BJ (cell line): ENCODE measurements around the gene PIH1D1. TPM values are rescaled to one million over a fixed set of nuclear protein-coding genes. Genes with fewer than 3 reads are reported as not detected.
"Not testable (repeated sequence)": the region's sequence is repeated elsewhere in the genome, so short reads cannot be mapped to it uniquely, and the experiment has no call there.

ENCODE experiments used
- CTCF ChIA-PET: fragments of 350-600 bp; formaldehyde crosslinking; extraction: SDS; loops from one replicate; lab custom pipeline; 2021; ENCODE audit warnings: antibody characterized with exemption, inconsistent platforms; lab: Yijun Ruan, JAX
- POLR2A ChIA-PET: fragments of 300-600 bp; sonication (Branson Sonifier 250); formaldehyde crosslinking; extraction: SDS; loops from one replicate; lab custom pipeline; 2021; ENCODE audit warnings: antibody characterized with exemption; lab: Charles Lee
- DNase-seq: peaks from one replicate; pipeline ENCODE4 v3.0.0-alpha.2; 2011; ENCODE audit warnings: low read depth
- H3K27me3 ChIP-seq: 2 replicates; pipeline ENCODE4 v1.6.0; 2011; ENCODE audit warnings: low read length; ENCODE audit not compliant: control insufficient read depth, insufficient read depth
- H3K36me3 ChIP-seq: 2 replicates; pipeline ENCODE4 v1.5.1; 2011; ENCODE audit warnings: low read length; ENCODE audit not compliant: control insufficient read depth, insufficient read depth
- H3K4me3 ChIP-seq: 2 replicates; pipeline ENCODE4 v1.5.1; 2011; ENCODE audit warnings: low read depth, mild to moderate bottlenecking, control low read depth, low read length
- polyA plus RNA-seq: library from polyadenylated mRNA; depleted of rRNA; stranded (reverse); fragments of >200 nt; gene quantifications from 2 replicates; pipeline ENCODE4 v1.2.3, GENCODE V29; 2011
- TF ChIP-seq, protein P1 (sequence below): IDR thresholded peaks from 2 replicates; pipeline ENCODE4 v1.5.1; 2011; ENCODE audit warnings: low read depth, mild to moderate bottlenecking, control low read depth, inconsistent platforms, low read length, moderate library complexity; ENCODE audit not compliant: insufficient read depth

PIH1D1 gene
- polyA plus RNA-seq, 1 experiment, result 75.8 TPM

DNA sequence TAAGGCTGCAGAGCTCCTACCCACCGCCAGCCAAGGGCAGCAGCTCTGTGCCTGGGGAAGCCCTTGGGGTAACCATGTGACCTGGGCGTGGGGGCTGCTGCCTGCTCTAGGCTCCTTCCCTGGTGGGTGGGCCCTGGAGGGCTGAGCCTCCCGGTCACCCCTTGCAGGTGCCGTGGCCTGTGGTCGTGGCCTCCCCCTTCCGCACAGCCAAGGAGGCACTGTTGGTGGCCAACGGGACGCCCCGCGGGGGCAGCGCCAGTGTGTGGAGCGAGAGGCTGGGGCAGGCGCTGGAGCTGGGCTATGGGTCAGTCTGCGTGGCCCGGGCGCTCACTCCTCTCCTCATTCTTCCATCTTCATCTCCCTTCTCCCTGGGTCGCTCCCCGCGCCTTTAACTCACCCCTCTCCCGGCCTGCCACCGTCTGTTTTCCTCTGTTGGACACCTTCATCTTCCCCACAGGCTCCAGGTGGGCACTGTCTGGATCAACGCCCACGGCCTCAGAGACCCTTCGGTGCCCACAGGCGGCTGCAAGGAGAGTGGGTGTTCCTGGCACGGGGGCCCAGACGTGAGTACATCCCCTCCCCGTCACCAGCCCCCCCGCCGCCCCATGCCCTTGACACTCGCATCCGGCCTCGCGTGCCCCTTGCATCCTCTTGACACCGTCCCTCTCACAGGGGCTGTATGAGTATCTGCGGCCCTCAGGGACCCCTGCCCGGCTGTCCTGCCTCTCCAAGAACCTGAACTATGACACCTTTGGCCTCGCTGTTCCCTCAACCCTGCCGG, 12.5 kb upstream of the PIH1D1 start:
- H3K36me3 ChIP-seq, result peaks cover 7% of the 10 kb centered on the region
- H3K27me3 ChIP-seq, result no peaks in the 10 kb centered on the region
- DNase-seq, result no peak
- no peak overlapping the region for H3K4me3 ChIP-seq
- CTCF ChIA-PET, result interaction anchor here (0.6 to 1.6 kb wide), 3 partner anchors 7 to 12 kb away, joined by 3 to 6 read pairs (median 4); partner anchors contain the start of gene FLT3LG
- POLR2A ChIA-PET, result no interaction called here
- TF ChIP-seq, protein P1, sequence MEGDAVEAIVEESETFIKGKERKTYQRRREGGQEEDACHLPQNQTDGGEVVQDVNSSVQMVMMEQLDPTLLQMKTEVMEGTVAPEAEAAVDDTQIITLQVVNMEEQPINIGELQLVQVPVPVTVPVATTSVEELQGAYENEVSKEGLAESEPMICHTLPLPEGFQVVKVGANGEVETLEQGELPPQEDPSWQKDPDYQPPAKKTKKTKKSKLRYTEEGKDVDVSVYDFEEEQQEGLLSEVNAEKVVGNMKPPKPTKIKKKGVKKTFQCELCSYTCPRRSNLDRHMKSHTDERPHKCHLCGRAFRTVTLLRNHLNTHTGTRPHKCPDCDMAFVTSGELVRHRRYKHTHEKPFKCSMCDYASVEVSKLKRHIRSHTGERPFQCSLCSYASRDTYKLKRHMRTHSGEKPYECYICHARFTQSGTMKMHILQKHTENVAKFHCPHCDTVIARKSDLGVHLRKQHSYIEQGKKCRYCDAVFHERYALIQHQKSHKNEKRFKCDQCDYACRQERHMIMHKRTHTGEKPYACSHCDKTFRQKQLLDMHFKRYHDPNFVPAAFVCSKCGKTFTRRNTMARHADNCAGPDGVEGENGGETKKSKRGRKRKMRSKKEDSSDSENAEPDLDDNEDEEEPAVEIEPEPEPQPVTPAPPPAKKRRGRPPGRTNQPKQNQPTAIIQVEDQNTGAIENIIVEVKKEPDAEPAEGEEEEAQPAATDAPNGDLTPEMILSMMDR, result no peak

DNA sequence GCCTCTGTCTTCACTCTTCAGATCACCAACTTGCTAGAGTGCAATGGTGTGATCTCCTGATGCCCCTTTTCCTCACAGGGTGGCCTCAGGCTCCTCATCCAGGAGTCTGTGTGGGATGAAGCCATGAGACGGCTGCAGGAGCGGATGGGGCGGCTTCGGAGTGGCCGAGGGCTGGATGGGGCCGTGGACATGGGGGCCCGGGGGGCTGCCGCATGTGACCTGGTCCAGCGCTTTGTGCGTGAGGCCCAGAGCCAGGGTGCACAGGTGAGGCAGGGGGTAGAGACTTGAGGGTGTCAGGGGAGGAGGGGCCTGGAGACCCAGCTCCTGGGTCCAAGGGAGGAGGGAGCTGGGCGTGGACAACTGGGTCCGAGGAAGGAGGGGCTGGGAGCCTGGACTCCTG, 10.9 kb upstream of the PIH1D1 start:
- TF ChIP-seq, protein P1, result no peak
- Histone ChIP-seq H3K4me3 (no peak overlapping the region), H3K27me3 (no peaks in the 10 kb centered on the region), H3K36me3 (peaks cover 8% of the 10 kb centered on the region)
- ChIA-PET CTCF (no interaction called here), POLR2A (no interaction called here)
- DNase-seq, result no peak

DNA sequence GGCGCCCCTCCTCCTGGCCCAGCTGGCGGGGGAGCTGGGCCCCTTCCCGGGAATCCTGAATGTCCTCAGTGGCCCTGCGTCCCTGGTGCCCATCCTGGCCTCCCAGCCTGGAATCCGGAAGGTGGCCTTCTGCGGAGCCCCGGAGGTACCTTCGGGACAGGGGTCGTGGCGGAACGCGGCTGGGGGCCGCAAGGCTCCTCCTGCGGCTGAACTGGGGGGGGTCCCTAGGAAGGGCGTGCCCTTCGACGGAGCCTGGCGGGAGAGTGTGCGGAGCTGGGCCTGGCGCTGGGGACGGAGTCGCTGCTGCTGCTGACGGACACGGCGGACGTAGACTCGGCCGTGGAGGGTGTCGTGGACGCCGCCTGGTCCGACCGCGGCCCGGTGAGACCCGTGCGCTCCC, 10.0 kb upstream of the PIH1D1 start:
- DNase-seq, result no peak
- Histone ChIP-seq H3K27me3 (no peaks in the 10 kb centered on the region), H3K4me3 (no peak overlapping the region), H3K36me3 (peaks cover 8% of the 10 kb centered on the region)
- TF ChIP-seq, protein P1, result no peak
- ChIA-PET POLR2A (no interaction called here), CTCF (no interaction called here)

DNA sequence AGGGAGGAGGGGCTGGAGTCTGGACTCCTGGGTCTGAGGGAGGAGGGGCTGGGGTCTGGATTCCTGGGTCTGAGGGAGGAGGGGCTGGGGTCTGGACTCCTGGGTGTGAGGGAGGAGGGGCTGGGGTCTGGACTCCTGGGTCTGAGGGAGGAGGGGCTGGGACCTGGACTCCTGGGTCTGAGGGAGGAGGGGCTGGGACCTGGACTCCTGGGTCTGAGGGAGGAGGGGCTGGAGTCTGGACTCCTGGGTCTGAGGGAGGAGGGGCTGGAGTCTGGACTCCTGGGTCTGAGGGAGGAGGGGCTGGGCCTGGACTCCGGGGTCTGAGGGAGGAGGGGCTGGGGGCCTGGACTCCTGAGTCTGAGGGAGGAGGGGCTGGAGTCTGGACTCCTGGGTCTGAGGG, 9.5 kb upstream of the PIH1D1 start:
- CTCF ChIA-PET, result interaction anchor here (3.6 kb wide), 1 partner anchor 12 kb away, joined by 20 read pairs; the partner anchor contains the start of gene FLT3LG
- H3K4me3 ChIP-seq, H3K36me3 ChIP-seq, POLR2A ChIA-PET, DNase-seq, H3K27me3 ChIP-seq: not testable (repeated sequence)

DNA sequence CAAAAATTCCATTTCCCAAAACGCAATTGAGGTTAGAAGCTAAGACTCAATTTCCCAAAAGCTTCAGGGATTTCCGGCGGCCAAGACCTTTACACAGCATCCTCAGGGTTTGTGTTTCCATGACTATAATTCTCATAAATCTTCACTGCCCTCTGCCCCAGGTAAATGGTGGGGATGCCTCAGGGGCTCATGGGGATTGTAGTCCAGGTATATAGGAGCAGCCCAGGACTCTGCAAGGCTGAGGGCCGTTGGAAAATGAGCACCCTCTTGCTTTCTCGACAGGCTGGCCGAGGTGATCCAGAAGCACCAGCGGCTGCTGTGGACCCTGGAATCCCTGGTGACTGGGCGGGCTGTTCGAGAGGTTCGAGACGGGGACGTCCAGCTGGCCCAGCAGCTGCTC, 7.8 kb upstream of the PIH1D1 start:
- Histone ChIP-seq H3K4me3 (no peak overlapping the region), H3K27me3 (no peaks in the 10 kb centered on the region), H3K36me3 (peaks cover 3% of the 10 kb centered on the region; the same call in 1 of the 2 replicates)
- POLR2A ChIA-PET, result no interaction called here
- CTCF ChIA-PET, result interaction anchor here (1.4 to 3.6 kb wide), 2 partner anchors 11 to 14 kb away, joined by 7 to 20 read pairs; partner anchors contain the start of gene FLT3LG
- DNase-seq, result no peak
- TF ChIP-seq, protein P1, result no peak
